ENCODE data around the gene WLS. TPM values are rescaled to one million over a fixed set of nuclear protein-coding genes. Genes with fewer than 3 reads are reported as not detected.
A peak's percentile ranks its signal among the peaks of the same experiment; 100 is the strongest.

Gene WLS
- total RNA-seq, 8 experiments from 2014 or later = 13.4 to 430 (median 75.4) TPM

- peak in 1 of 8 experiments; percentile 57 for ATAC-seq (replicated peaks in 6 of 8)
- Histone ChIP-seq H3K27ac (no peak overlapping the region), H3K4me1 (replicated peaks in 1 of 2) (no peaks in the 10 kb centered on the region), H3K4me3 (no peak overlapping the region)
- in situ Hi-C loops (cut with MboI; ENCODE audit: low pct_unique_long_range_greater_than_20kb in 2 of 9, low sequenced_read_pairs in 9 of 9, unreplicated experiment in 9 of 9) = loop anchor here in 2 of 9 experiments (25.0 kb wide), 1 partner anchor 190 kb away; no protein-coding TSS in a partner anchor
- 61 to 100% (median 100%) methylated on average over 1 to 4 of the region's 4 CpGs for WGBS, 10 experiments
Measured at GRCh38 chr1:68147534-68148171, 84.7 kb downstream of the WLS start.

GRCh38 chr1:68145418-68146126, 86.8 kb downstream of the WLS start:
- 77 to 100% (median 89%) methylated on average over 1 to 10 of the region's 10 CpGs; no CpG with 5 or more reads in 1 of the 10 experiments for WGBS, 10 experiments
- in situ Hi-C loops (cut with MboI; ENCODE audit: low pct_unique_long_range_greater_than_20kb in 2 of 9, low sequenced_read_pairs in 9 of 9, unreplicated experiment in 9 of 9) = loop anchor here in 2 of 9 experiments (25.0 kb wide), 1 partner anchor 192 kb away; no protein-coding TSS in a partner anchor
- ATAC-seq (replicated peaks in 6 of 8) = no peak
- no peak overlapping the region for H3K27ac ChIP-seq
- no peak overlapping the region for H3K4me3 ChIP-seq
- H3K4me1 ChIP-seq (replicated peaks in 1 of 2) = peaks cover 16 to 18% of the 10 kb centered on the region in 2 donors

- ATAC-seq (replicated peaks in 6 of 8) = no peak
- Histone ChIP-seq H3K4me1 (replicated peaks in 1 of 2) (peaks cover 16 to 23% of the 10 kb centered on the region in 2 donors), H3K27ac (no peak overlapping the region), H3K4me3 (no peak overlapping the region)
- WGBS, 10 experiments = 91 to 100% (median 97%) methylated on average over 2 to 4 of the region's 4 CpGs; no CpG with 5 or more reads in 2 of the 10 experiments
- in situ Hi-C loops (cut with MboI; ENCODE audit: low pct_unique_long_range_greater_than_20kb in 2 of 9, low sequenced_read_pairs in 9 of 9, unreplicated experiment in 9 of 9) = loop anchor here in 2 of 9 experiments (25.0 kb wide), 1 partner anchor 192 kb away; no protein-coding TSS in a partner anchor
Measured at GRCh38 chr1:68144856-68145255, 87.5 kb downstream of the WLS start.

- H3K4me3 ChIP-seq = no peak overlapping the region
- in situ Hi-C loops (cut with MboI; ENCODE audit: low pct_unique_long_range_greater_than_20kb in 2 of 9, low sequenced_read_pairs in 9 of 9, unreplicated experiment in 9 of 9) = loop anchor here in 2 of 9 experiments (25.0 kb wide), 1 partner anchor 194 kb away; no protein-coding TSS in a partner anchor
- WGBS, 10 experiments = 83 to 100% (median 94%) methylated on average over 1 to 2 of the region's 2 CpGs; no CpG with 5 or more reads in 1 of the 10 experiments
- no peak for ATAC-seq (replicated peaks in 6 of 8)
- no peak overlapping the region for H3K27ac ChIP-seq
- H3K4me1 ChIP-seq (replicated peaks in 1 of 2) = peaks cover 16 to 23% of the 10 kb centered on the region in 2 donors
Measured at GRCh38 chr1:68143633-68144032, 88.7 kb downstream of the WLS start.

- Histone ChIP-seq H3K27ac (no peak overlapping the region), H3K4me1 (replicated peaks in 1 of 2) (peaks cover 16 to 23% of the 10 kb centered on the region in 2 donors), H3K4me3 (no peak overlapping the region)
- ATAC-seq (replicated peaks in 6 of 8) = no peak
- in situ Hi-C loops (cut with MboI; ENCODE audit: low pct_unique_long_range_greater_than_20kb in 2 of 9, low sequenced_read_pairs in 9 of 9, unreplicated experiment in 9 of 9) = loop anchor here in 2 of 9 experiments (25.0 kb wide), 1 partner anchor 195 kb away; no protein-coding TSS in a partner anchor
- 60 to 100% (median 70%) methylated on average over 1 to 3 of the region's 3 CpGs; no CpG with 5 or more reads in 2 of the 10 experiments for WGBS, 10 experiments
Measured at GRCh38 chr1:68142461-68142860, 89.9 kb downstream of the WLS start.

GRCh38 chr1:68142036-68142435, 90.3 kb downstream of the WLS start:
- in situ Hi-C loops (cut with MboI; ENCODE audit: low pct_unique_long_range_greater_than_20kb in 2 of 9, low sequenced_read_pairs in 9 of 9, unreplicated experiment in 9 of 9) = loop anchor here in 2 of 9 experiments (25.0 kb wide), 1 partner anchor 195 kb away; no protein-coding TSS in a partner anchor
- H3K4me3 ChIP-seq = no peak overlapping the region
- peak overlapping the region in 1 of 2 donors; percentile 43 for H3K27ac ChIP-seq
- ATAC-seq (replicated peaks in 6 of 8) = peak in 4 of 8 experiments; percentile 2 to 18 (median 10)
- H3K4me1 ChIP-seq (replicated peaks in 1 of 2) = peaks cover 16 to 23% of the 10 kb centered on the region in 2 donors
- WGBS, 10 experiments = 62 to 100% (median 87%) methylated on average over 1 to 5 of the region's 5 CpGs; no CpG with 5 or more reads in 2 of the 10 experiments

GRCh38 chr1:68141071-68142021, 91.0 kb downstream of the WLS start:
- peak overlapping the region in 1 of 5 donors; percentile 5 for H3K4me3 ChIP-seq
- in situ Hi-C loops (cut with MboI; ENCODE audit: low pct_unique_long_range_greater_than_20kb in 2 of 9, low sequenced_read_pairs in 9 of 9, unreplicated experiment in 9 of 9) = loop anchor here in 2 of 9 experiments (25.0 kb wide), 1 partner anchor 196 kb away; no protein-coding TSS in a partner anchor
- H3K27ac ChIP-seq = peak overlapping the region in 1 of 2 donors; percentile 49
- H3K4me1 ChIP-seq (replicated peaks in 1 of 2) = peaks cover 16 to 23% of the 10 kb centered on the region in 2 donors
- peak; percentile 50 to 92 (median 74) for ATAC-seq (replicated peaks in 6 of 8)
- WGBS, 10 experiments = 34 to 100% (median 60%) methylated on average over 1 to 15 of the region's 15 CpGs

- 0 to 100% (median 60%) methylated on average over 1 to 3 of the region's 4 CpGs; no CpG with 5 or more reads in 1 of the 10 experiments for WGBS, 10 experiments
- H3K4me1 ChIP-seq (replicated peaks in 1 of 2) = peaks cover 16 to 23% of the 10 kb centered on the region in 2 donors
- in situ Hi-C loops (cut with MboI; ENCODE audit: low pct_unique_long_range_greater_than_20kb in 2 of 9, low sequenced_read_pairs in 9 of 9, unreplicated experiment in 9 of 9) = loop anchor here in 2 of 9 experiments (25.0 kb wide), 1 partner anchor 197 kb away; no protein-coding TSS in a partner anchor
- peak in 7 of 8 experiments; percentile 7 to 83 (median 35) for ATAC-seq (replicated peaks in 6 of 8)
- no peak overlapping the region for H3K4me3 ChIP-seq
- H3K27ac ChIP-seq = no peak overlapping the region
Measured at GRCh38 chr1:68140536-68140935, 91.8 kb downstream of the WLS start.

GRCh38 chr1:68136187-68136586, 96.1 kb downstream of the WLS start:
- WGBS, 10 experiments = 80 to 100% (median 100%) methylated on average over 1 of the region's 2 CpGs; no CpG with 5 or more reads in 2 of the 10 experiments
- in situ Hi-C loops (cut with MboI; ENCODE audit: low pct_unique_long_range_greater_than_20kb in 2 of 9, low sequenced_read_pairs in 9 of 9, unreplicated experiment in 9 of 9) = loop anchor here in 2 of 9 experiments (25.0 kb wide), 1 partner anchor 201 kb away; no protein-coding TSS in a partner anchor
- ATAC-seq (replicated peaks in 6 of 8) = peak in 5 of 8 experiments; percentile 26 to 53 (median 32)

GRCh38 chr1:68132426-68133130, 99.7 kb downstream of the WLS start:
- in situ Hi-C loops (cut with MboI; ENCODE audit: low pct_unique_long_range_greater_than_20kb in 2 of 9, low sequenced_read_pairs in 9 of 9, unreplicated experiment in 9 of 9) = loop anchor here in 2 of 9 experiments (25.0 kb wide), 1 partner anchor 205 kb away; no protein-coding TSS in a partner anchor
- WGBS, 10 experiments = 13 to 100% (median 97%) methylated on average over 1 to 8 of the region's 8 CpGs; no CpG with 5 or more reads in 3 of the 10 experiments

More at GRCh38 chr1:68136187-68136586, 96.1 kb downstream of the WLS start:
- no peak overlapping the region for H3K27ac ChIP-seq
- H3K4me3 ChIP-seq = no peak overlapping the region
- H3K4me1 ChIP-seq (replicated peaks in 1 of 2) = peaks cover 6 to 11% of the 10 kb centered on the region in 2 donors

GRCh38 chr1:68131261-68131660, 101.1 kb downstream of the WLS start:
- WGBS, 10 experiments = 60 to 100% (median 92%) methylated on average over 1 to 3 of the region's 3 CpGs; no CpG with 5 or more reads in 5 of the 10 experiments
- no peak for ATAC-seq (replicated peaks in 6 of 8)
- in situ Hi-C loops (cut with MboI; ENCODE audit: low pct_unique_long_range_greater_than_20kb in 2 of 9, low sequenced_read_pairs in 9 of 9, unreplicated experiment in 9 of 9) = loop anchor here in 2 of 9 experiments (25.0 kb wide), 1 partner anchor 206 kb away; no protein-coding TSS in a partner anchor
- no peak overlapping the region for H3K27ac ChIP-seq
- H3K4me3 ChIP-seq = no peak overlapping the region
- H3K4me1 ChIP-seq (replicated peaks in 1 of 2) = peaks cover 0 to 2% of the 10 kb centered on the region in 2 donors

More at GRCh38 chr1:68132426-68133130, 99.7 kb downstream of the WLS start:
- ATAC-seq (replicated peaks in 6 of 8) = no peak
- H3K4me3 ChIP-seq = no peak overlapping the region
- no peak overlapping the region for H3K27ac ChIP-seq
- H3K4me1 ChIP-seq (replicated peaks in 1 of 2) = peaks cover 0 to 2% of the 10 kb centered on the region in 2 donors
